Measurements from ENCODE around the gene IPMK.
"Not testable (repeated sequence)": the region's sequence is repeated elsewhere in the genome, so short reads cannot be mapped to it uniquely, and the experiment has no call there.

The IPMK gene

DNA sequence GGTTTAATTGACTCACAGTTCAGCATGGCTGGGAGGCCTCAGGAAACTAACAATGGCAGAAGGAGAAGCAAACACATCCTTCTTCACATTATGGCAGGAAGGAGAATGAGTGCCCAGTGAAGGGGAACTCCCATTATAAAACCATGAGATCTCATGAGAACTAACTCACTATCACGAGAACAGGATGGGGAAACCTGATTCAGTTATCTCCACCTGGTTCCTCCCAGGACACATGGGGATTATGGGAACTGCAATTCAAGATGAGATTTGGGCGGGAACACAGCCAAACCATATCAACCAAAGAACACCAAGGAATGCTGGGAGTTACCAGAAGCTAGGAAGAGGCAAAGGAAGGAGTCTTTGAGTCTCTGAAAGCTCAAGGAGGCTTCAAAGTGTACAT, 94.3 kb downstream of the IPMK start:
- TF ChIP-seq, protein P1, sequence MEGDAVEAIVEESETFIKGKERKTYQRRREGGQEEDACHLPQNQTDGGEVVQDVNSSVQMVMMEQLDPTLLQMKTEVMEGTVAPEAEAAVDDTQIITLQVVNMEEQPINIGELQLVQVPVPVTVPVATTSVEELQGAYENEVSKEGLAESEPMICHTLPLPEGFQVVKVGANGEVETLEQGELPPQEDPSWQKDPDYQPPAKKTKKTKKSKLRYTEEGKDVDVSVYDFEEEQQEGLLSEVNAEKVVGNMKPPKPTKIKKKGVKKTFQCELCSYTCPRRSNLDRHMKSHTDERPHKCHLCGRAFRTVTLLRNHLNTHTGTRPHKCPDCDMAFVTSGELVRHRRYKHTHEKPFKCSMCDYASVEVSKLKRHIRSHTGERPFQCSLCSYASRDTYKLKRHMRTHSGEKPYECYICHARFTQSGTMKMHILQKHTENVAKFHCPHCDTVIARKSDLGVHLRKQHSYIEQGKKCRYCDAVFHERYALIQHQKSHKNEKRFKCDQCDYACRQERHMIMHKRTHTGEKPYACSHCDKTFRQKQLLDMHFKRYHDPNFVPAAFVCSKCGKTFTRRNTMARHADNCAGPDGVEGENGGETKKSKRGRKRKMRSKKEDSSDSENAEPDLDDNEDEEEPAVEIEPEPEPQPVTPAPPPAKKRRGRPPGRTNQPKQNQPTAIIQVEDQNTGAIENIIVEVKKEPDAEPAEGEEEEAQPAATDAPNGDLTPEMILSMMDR (IDR thresholded peaks at IDR 0.05; ENCODE audit: control extremely low read depth, extremely low read depth, low read depth, missing control alignments), result no peak
- ChIA-PET POLR2A (no interaction called here), CTCF (interaction anchor here (0.6 to 1.8 kb wide), 5 partner anchors 29 to 126 kb away, joined by 3 to 8 read pairs (median 3); no protein-coding TSS in a partner anchor)
- DNase-seq (ENCODE audit: extremely low spot score), result no peak

DNA sequence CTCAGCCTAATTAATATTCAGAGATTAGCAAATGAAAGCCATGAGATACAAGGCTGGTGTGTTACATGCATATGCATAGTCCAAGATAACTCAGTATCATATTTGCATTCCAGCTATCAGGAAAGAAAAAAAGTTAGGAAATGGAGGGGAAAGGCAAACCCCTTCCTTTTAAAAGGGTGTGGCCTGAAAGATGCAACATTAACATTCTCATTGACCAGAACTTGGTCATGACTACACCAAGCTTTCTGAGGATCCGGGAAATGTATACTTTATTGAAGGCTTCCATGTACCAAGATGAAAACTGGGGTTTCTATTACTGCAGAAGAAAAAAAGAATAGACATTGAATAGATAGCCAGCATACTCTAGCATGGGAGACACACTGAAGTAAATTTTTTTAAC, 96.5 kb downstream of the IPMK start:
- no peak for DNase-seq (ENCODE audit: extremely low spot score)
- CTCF ChIA-PET, result interaction anchor here (1.1 to 1.6 kb wide), 4 partner anchors 9 to 128 kb away, joined by 3 to 8 read pairs (median 4); no protein-coding TSS in a partner anchor
- POLR2A ChIA-PET, result no interaction called here
- TF ChIP-seq, protein P1 (IDR thresholded peaks at IDR 0.05; ENCODE audit: control extremely low read depth, extremely low read depth, low read depth, missing control alignments), result no peak

DNA sequence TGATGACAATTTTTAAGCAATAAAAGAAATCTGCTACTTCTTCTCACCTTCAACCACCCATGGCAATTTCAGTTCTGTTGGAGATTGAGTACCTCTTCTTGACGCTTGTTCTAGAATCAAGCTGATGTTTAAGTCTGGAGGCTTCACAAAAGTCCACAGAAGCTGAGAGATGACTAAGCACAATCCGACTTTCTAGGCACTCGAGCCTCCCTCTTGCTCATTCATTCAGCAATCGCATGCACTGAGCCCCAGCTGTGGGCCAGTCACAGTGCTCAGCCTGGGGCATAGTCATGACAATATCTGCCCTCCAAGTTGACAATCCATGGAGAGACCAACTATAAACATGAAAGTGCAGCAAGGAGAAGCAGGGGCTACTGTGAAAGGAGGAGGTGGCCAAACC, 103.2 kb downstream of the IPMK start:
- ChIA-PET POLR2A (no interaction called here), CTCF (interaction anchor here (0.9 to 1.1 kb wide), 2 partner anchors 12 to 14 kb away, joined by 3 read pairs; no protein-coding TSS in a partner anchor)
- TF ChIP-seq, protein P1 (IDR thresholded peaks at IDR 0.05; ENCODE audit: control extremely low read depth, extremely low read depth, low read depth, missing control alignments), result no peak
- DNase-seq (ENCODE audit: extremely low spot score), result no peak

DNA sequence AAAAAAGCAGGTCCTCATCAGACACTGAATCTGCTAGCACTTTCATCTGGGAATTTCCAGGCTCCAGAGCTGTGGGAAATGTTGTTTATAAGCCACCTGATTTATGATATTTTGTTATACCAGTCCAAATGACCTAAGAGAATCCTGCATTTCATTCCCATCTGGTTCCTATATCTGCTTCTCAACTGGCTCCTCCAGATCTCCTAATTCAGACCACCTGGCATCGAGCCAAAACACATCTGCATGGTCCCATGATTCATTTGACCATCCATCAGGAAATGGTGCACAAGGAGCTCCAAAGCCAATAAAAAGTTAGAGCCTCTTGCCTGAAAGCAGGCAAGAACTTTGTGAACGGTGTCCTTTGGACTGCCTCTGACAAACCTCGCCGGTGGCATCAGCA, 108.9 kb downstream of the IPMK start:
- ChIA-PET CTCF (no interaction called here), POLR2A (no interaction called here)
- TF ChIP-seq, protein P1 (IDR thresholded peaks at IDR 0.05; ENCODE audit: control extremely low read depth, extremely low read depth, low read depth, missing control alignments), result no peak
- no peak for DNase-seq (ENCODE audit: extremely low spot score)

DNA sequence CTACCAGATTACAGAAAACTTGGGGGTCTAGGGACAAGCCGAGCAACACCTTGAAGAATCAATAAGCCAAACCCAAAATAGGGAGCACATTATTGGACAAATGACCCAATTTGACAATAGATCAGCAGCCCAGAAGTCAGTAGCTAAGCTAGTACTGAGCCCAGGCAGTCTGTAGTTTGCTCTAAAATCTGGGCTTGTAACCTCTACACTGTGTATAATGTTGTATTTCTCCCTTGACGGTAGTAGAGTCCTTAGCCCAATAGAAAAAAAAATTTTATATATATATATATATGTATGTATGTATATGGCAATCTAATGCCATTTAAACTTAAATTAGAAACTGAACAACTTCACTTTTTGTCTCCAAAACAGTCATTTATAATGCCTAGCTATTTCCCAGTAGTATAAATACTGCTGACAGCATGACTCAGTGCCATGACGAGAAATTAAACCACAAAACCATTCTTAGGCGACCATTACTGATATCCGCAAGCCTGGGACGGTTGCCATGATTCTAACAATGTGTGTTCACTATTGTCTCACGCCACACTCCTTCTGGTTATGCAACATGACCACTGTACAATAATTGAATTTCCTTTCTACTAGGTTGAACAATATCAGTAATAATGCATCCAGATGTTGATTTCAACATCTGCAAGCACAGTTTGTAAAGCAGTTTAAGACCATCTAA, 110.5 kb downstream of the IPMK start:
- ChIA-PET CTCF (interaction anchor here (0.6 kb wide), 1 partner anchor 134 kb away, joined by 3 read pairs; no protein-coding TSS in a partner anchor), POLR2A (no interaction called here)
- TF ChIP-seq, protein P1 (IDR thresholded peaks at IDR 0.05; ENCODE audit: control extremely low read depth, extremely low read depth, low read depth, missing control alignments), result no peak
- no peak for DNase-seq (ENCODE audit: extremely low spot score)

DNA sequence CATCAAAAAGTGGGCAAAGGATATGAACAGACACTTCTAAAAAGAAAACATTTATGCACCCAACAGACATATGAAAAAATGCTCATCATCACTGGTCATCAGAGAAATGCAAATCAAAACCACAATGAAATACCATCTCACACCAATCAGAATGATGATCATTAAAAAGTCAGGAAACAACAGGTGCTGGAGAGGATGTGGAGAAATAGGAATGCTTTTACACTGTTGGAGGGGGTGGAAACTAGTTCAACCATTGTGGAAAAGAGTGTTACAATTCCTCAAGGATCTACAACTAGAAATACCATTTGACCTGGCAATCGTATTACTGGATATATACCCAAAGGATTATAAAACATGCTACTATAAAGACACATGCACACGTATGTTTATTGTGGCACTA, 111.8 kb downstream of the IPMK start:
- DNase-seq (ENCODE audit: extremely low spot score); CTCF ChIA-PET; POLR2A ChIA-PET: not testable (repeated sequence)

DNA sequence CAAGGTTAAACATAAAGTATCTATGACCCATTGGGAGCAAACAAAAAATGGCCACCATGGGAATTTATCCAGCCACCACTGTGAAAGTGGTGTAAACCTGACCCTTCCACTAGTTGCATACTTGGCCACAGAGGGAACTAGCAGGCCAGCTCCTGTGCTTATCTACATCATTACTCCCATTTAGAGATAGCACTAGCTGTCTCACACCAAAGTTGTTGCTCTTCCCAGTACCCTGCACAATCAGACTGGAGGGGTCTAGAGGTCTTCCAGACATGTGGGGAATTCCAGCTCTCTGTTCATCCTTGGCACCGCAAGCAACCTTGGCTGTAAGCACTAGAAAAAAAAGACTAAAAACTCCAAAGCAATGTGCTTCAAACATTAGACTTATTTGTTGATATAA, 113.9 kb downstream of the IPMK start:
- ChIA-PET CTCF (interaction anchor here (1.2 to 2.0 kb wide), 6 partner anchors 10 to 815 kb away, joined by 3 to 9 read pairs (median 4); no protein-coding TSS in a partner anchor), POLR2A (no interaction called here)
- TF ChIP-seq, protein P1 (IDR thresholded peaks at IDR 0.05; ENCODE audit: control extremely low read depth, extremely low read depth, low read depth, missing control alignments), result no peak
- DNase-seq (ENCODE audit: extremely low spot score), result no peak
